Esophagus muscularis mucosa (tissue), 4 donors: ENCODE measurements around the gene MARF1. TPM values are rescaled to one million over a fixed set of nuclear protein-coding genes. Genes with fewer than 3 reads are reported as not detected.
"Not testable (repeated sequence)": the region's sequence is repeated elsewhere in the genome, so short reads cannot be mapped to it uniquely, and the experiment has no call there.

Experiments
- DNase-seq: peaks from one replicate; pipeline ENCODE4 v3.0.0-alpha.2; 2017; ENCODE audit errors: extremely low spot score
- H3K27ac ChIP-seq, 4 donors: fragments of 200-600 bp; sonication (generic); replicated peaks in 1 of 4; 1 replicate in 3 of 4; 2 replicates in 1 of 4; pipeline ENCODE4 v1.5.1; 2016 to 2019; ENCODE audit warnings: mild to moderate bottlenecking in 1 of 4
- H3K27me3 ChIP-seq, 4 donors: fragments of 200-600 bp; sonication (generic); one replicate each; pipeline versions ENCODE4 v1.5.1 to v1.6.0; 2016 to 2019
- H3K36me3 ChIP-seq, 4 donors: fragments of 200-600 bp; sonication (generic); one replicate each; pipeline ENCODE4 v1.5.1; 2016 to 2019
- H3K4me1 ChIP-seq, 4 donors: fragments of 200-600 bp; sonication (generic); one replicate each; pipeline ENCODE4 v1.5.1; 2016 to 2019
- H3K4me3 ChIP-seq, 4 donors: fragments of 200-600 bp; sonication (generic); 1 replicate in 2 of 4; 2 replicates in 2 of 4; pipeline ENCODE4 v1.5.1; 2016 to 2019; ENCODE audit warnings: mild to moderate bottlenecking in 4 of 4, moderate library complexity in 1 of 4
- H3K9me3 ChIP-seq, 4 donors: fragments of 200-600 bp; sonication (generic); 1 replicate in 3 of 4; 2 replicates in 1 of 4; pipeline ENCODE4 v1.5.1; 2016 to 2019
- CTCF ChIP-seq, 3 experiments: fragments of 200-600 bp in 2 of 3; fragments of 450-650 bp in 1 of 3; sonication (generic) in 2 of 3; IDR thresholded peaks; one replicate each; pipeline ENCODE4 v1.5.1; 2017 to 2019; ENCODE audit warnings: antibody characterized with exemption in 3 of 3, mild to moderate bottlenecking in 2 of 3, moderate library complexity in 1 of 3
- EP300 ChIP-seq: sonication (generic); formaldehyde crosslinking; IDR thresholded peaks from one replicate; pipeline ENCODE4 v1.6.1; 2017; ENCODE audit warnings: antibody characterized with exemption
- POLR2A ChIP-seq: fragments of 450-650 bp; IDR thresholded peaks from one replicate; pipeline ENCODE4 v1.6.1; 2017; ENCODE audit warnings: antibody characterized with exemption, moderate library complexity, mild to moderate bottlenecking, low read depth
- POLR2AphosphoS5 ChIP-seq, 2 donors: sonication (generic); formaldehyde crosslinking; IDR thresholded peaks; one replicate each; pipeline ENCODE4 v1.6.1; 2017; ENCODE audit warnings: antibody characterized with exemption in 2 of 2
- WGBS: methylation state at CpG from one replicate; pipeline ENCODE4 v1.1.5; 2018; 5-methylcytosine and 5-hydroxymethylcytosine counted together
- intact Hi-C: fragments of 100-400 bp; cut with DNase I; formaldehyde crosslinking; loops from one replicate; pipeline ENCODE4 v1.15.1; 2023
- total RNA-seq, 4 donors: library from RNA; depleted of rRNA; stranded (reverse); fragments of >200 nt; gene quantifications; one replicate each; pipeline versions ENCODE4 v1.1.0 to v1.2.1, GENCODE V29; 2016

MARF1 gene
- total RNA-seq, 4 donors from 2014 or later, result 36.6 to 57.3 (median 52.0) TPM

GRCh38 chr16:15572329-15573001, 70.5 kb downstream of the MARF1 start:
- H3K4me3 ChIP-seq, result no peak overlapping the region
- TF ChIP-seq CTCF (IDR thresholded peaks at IDR 0.05) (no peak), POLR2A (no peak), EP300 (no peak), POLR2AphosphoS5 (IDR thresholded peaks at IDR 0.05) (no peak)
- peaks cover 0 to 27% (median 10%) of the 10 kb centered on the region in 4 donors for H3K4me1 ChIP-seq
- no peak overlapping the region for H3K27ac ChIP-seq
- WGBS, result 55% methylated on average over 9 of the region's 9 CpGs
- no peaks in the 10 kb centered on the region for H3K27me3 ChIP-seq
- no peaks in the 10 kb centered on the region for H3K9me3 ChIP-seq
- intact Hi-C loops, result no loop called here
- DNase-seq, result no peak
- peaks cover 0 to 27% (median 9%) of the 10 kb centered on the region in 4 donors for H3K36me3 ChIP-seq

GRCh38 chr16:15571557-15571956, 71.4 kb downstream of the MARF1 start:
- intact Hi-C loops, result no loop called here

GRCh38 chr16:15570666-15571065, 72.3 kb downstream of the MARF1 start:
- H3K4me3 ChIP-seq, H3K27ac ChIP-seq, intact Hi-C loops, DNase-seq, H3K27me3 ChIP-seq, H3K9me3 ChIP-seq: not testable (repeated sequence)
- H3K4me1 ChIP-seq, result peaks cover 0 to 13% (median 4%) of the 10 kb centered on the region in 4 donors
- 99% methylated on average over 4 of the region's 4 CpGs for WGBS
- H3K36me3 ChIP-seq, result peaks cover 0 to 27% (median 9%) of the 10 kb centered on the region in 4 donors

More at GRCh38 chr16:15571557-15571956, 71.4 kb downstream of the MARF1 start:
- DNase-seq, result no peak
- Histone ChIP-seq H3K27ac (no peak overlapping the region), H3K4me3 (no peak overlapping the region), H3K9me3 (no peaks in the 10 kb centered on the region), H3K36me3 (peaks cover 0 to 27% (median 9%) of the 10 kb centered on the region in 4 donors), H3K27me3 (no peaks in the 10 kb centered on the region), H3K4me1 (peaks cover 0 to 22% (median 7%) of the 10 kb centered on the region in 4 donors)
- 88% methylated on average over 6 of the region's 6 CpGs for WGBS
- TF ChIP-seq CTCF (IDR thresholded peaks at IDR 0.05) (no peak), POLR2A (no peak), EP300 (no peak), POLR2AphosphoS5 (IDR thresholded peaks at IDR 0.05) (no peak)

- no peaks in the 10 kb centered on the region for H3K9me3 ChIP-seq
- H3K4me1 ChIP-seq, result peaks cover 0 to 11% (median 5%) of the 10 kb centered on the region in 4 donors
- intact Hi-C loops, result no loop called here
- H3K27ac ChIP-seq, result no peak overlapping the region
- DNase-seq, result no peak
- H3K27me3 ChIP-seq, result no peaks in the 10 kb centered on the region
- WGBS, result 80% methylated on average over 4 of the region's 5 CpGs
- TF ChIP-seq EP300 (no peak), POLR2A (no peak), POLR2AphosphoS5 (IDR thresholded peaks at IDR 0.05) (no peak), CTCF (IDR thresholded peaks at IDR 0.05) (no peak)
- H3K4me3 ChIP-seq, result no peak overlapping the region
- H3K36me3 ChIP-seq, result peaks cover 0 to 27% (median 9%) of the 10 kb centered on the region in 4 donors
Measured at GRCh38 chr16:15567823-15568222, 75.1 kb downstream of the MARF1 start.

- Histone ChIP-seq H3K27ac (no peak overlapping the region), H3K9me3 (no peaks in the 10 kb centered on the region), H3K27me3 (no peaks in the 10 kb centered on the region), H3K4me1 (peaks cover 0 to 7% (median 0%) of the 10 kb centered on the region in 4 donors), H3K36me3 (peaks cover 0 to 27% (median 7%) of the 10 kb centered on the region in 4 donors), H3K4me3 (no peak overlapping the region)
- intact Hi-C loops, result no loop called here
- TF ChIP-seq POLR2A (no peak), CTCF (IDR thresholded peaks at IDR 0.05) (no peak), EP300 (no peak), POLR2AphosphoS5 (IDR thresholded peaks at IDR 0.05) (no peak)
- DNase-seq, result no peak
- WGBS, result 95% methylated on average over 2 of the region's 2 CpGs
Measured at GRCh38 chr16:15566095-15566494, 76.9 kb downstream of the MARF1 start.
